ENCODE results near the gene CLMP. TPM values are rescaled to one million over a fixed set of nuclear protein-coding genes. Genes with fewer than 3 reads are reported as not detected.

The CLMP gene
- total and polyA plus RNA-seq, 2 donors (not counting 3 experiments of a cell fraction or from before 2014, with no cell fraction given) = 0.03 to 0.18 TPM

- no peaks in the 10 kb centered on the region for H3K9me3 ChIP-seq (replicated peaks; ENCODE audit: control insufficient read depth, insufficient read depth, low read length)
- FAIRE-seq = no peak
- no TSS peak for BruUV-seq (replicated peaks)
These were observed 35.3 kb upstream of the CLMP start for GRCh38 chr11:123230346-123230745.

More at GRCh38 chr11:123230346-123230745, 35.3 kb upstream of the CLMP start:
- Histone ChIP-seq H3K4me2 (ENCODE audit: insufficient read depth, low read length) (no peak overlapping the region), H3K9me1 (replicated peaks; ENCODE audit: control insufficient read depth, extremely low read depth, insufficient read depth, low read length) (no peaks in the 10 kb centered on the region), H4K20me1 (replicated peaks; ENCODE audit: control insufficient read depth, extremely low read depth, insufficient read depth, low read length) (no peaks in the 10 kb centered on the region), H3K27ac (ENCODE audit: insufficient read depth, low read depth, low read length) (no peak overlapping the region), H3K36me3 (ENCODE audit: control insufficient read depth in 2 of 2, extremely low read depth in 1 of 2, insufficient read depth in 2 of 2, low read length in 2 of 2) (no peaks in the 10 kb centered on the region), H3K4me1 (ENCODE audit: control insufficient read depth, extremely low read depth, insufficient read depth, low read length) (no peaks in the 10 kb centered on the region), H3K79me2 (ENCODE audit: control insufficient read depth, insufficient read depth, low read length) (no peaks in the 10 kb centered on the region), H3K27me3 (ENCODE audit: control insufficient read depth in 2 of 2, insufficient read depth in 2 of 2, low read length in 2 of 2) (peaks cover 0 to 4% of the 10 kb centered on the region in 2 experiments), H3K9ac (replicated peaks; ENCODE audit: extremely low read depth, insufficient read depth, low read length) (no peak overlapping the region), H2AFZ (ENCODE audit: low read depth, low read length) (no peak overlapping the region), H3K4me3 (replicated peaks in 1 of 3; ENCODE audit: insufficient read depth in 1 of 3, low read depth in 1 of 3, low read length in 3 of 3) (no peak overlapping the region)
- dilution Hi-C loops (cut with MboI; ENCODE audit: extremely low pct_ligation_motif_present, low sequenced_read_pairs) (no loop called here), intact Hi-C loops (cut with micrococcal nuclease) (no loop called here)
- no peak for DNase-seq (ENCODE audit: low read depth, low spot score)
- ChIA-PET POLR2A (no interaction called here), CTCF (interaction anchor here (1.1 to 1.9 kb wide), 3 partner anchors 16 to 128 kb away, joined by 4 to 5 read pairs (median 4); no protein-coding TSS in a partner anchor)
- TF ChIP-seq JUN (IDR thresholded peaks at IDR 0.05; ENCODE audit: borderline replicate concordance, insufficient read depth, insufficient read length, low read depth) (no peak), CTCF (IDR thresholded peaks at IDR 0.05; ENCODE audit: extremely low read depth in 1 of 2, insufficient read depth in 1 of 2, low read depth in 1 of 2, low read length in 2 of 2) (no peak), EZH2 (IDR thresholded peaks at IDR 0.05; ENCODE audit: borderline replicate concordance, low read depth, low read length, severe bottlenecking) (no peak), MAX (IDR thresholded peaks at IDR 0.05; ENCODE audit: insufficient read depth, insufficient read length) (no peak), POLR2A (IDR thresholded peaks at IDR 0.05; ENCODE audit: low read depth, low read length) (no peak), MYC (IDR thresholded peaks at IDR 0.05; ENCODE audit: low read depth, low read length) (no peak), GATA2 (IDR thresholded peaks at IDR 0.05; ENCODE audit: insufficient read depth, insufficient read length, low read depth, low read length) (no peak), FOS (IDR thresholded peaks at IDR 0.05; ENCODE audit: borderline replicate concordance, insufficient read depth, low read length) (no peak), POLR2AphosphoS5 (IDR thresholded peaks at IDR 0.05; ENCODE audit: insufficient read depth, low read depth, low read length) (no peak)
